HEK293 (cell line): ENCODE results near the gene POLE3.

ENCODE experiments used
- CTCF ChIA-PET: fragments of 350-600 bp; formaldehyde crosslinking; extraction: SDS; loops from one replicate; lab custom pipeline; 2021; ENCODE audit warnings: antibody characterized with exemption; lab: Yijun Ruan, JAX
- POLR2A ChIA-PET: fragments of 300-600 bp; formaldehyde crosslinking; extraction: SDS; loops from one replicate; lab custom pipeline; 2020; ENCODE audit warnings: antibody characterized with exemption, inconsistent platforms; lab: Yijun Ruan, JAX
- H3K27ac ChIP-seq: fragments of 200-500 bp; sonication (Bioruptor generic); 2 replicates; pipeline ENCODE4 v1.5.1; 2014; ENCODE audit warnings: low read depth, low read length, control low read depth, inconsistent platforms; ENCODE audit errors: extremely low read depth
- H3K36me3 ChIP-seq, 2 experiments: fragments of 200-500 bp in 1 of 2; sonication (Bioruptor generic) in 1 of 2; 1 replicate in 1 of 2; 2 replicates in 1 of 2; pipeline ENCODE4 v1.5.1; 2014 to 2017; ENCODE audit warnings: inconsistent platforms in 2 of 2, low read length in 2 of 2; ENCODE audit not compliant: control insufficient read depth in 2 of 2, insufficient read depth in 1 of 2
- H3K4me1 ChIP-seq: fragments of 200-500 bp; sonication (Bioruptor generic); 2 replicates; pipeline ENCODE4 v1.5.1; 2014; ENCODE audit warnings: mild to moderate bottlenecking, low read length, inconsistent platforms; ENCODE audit not compliant: control insufficient read depth, insufficient read depth
- H3K4me3 ChIP-seq: 2 replicates; pipeline ENCODE4 v1.5.1; 2011; ENCODE audit warnings: low read depth, mild to moderate bottlenecking, control low read depth, low read length, moderate library complexity
- H3K9me3 ChIP-seq: fragments of 200-500 bp; sonication (Bioruptor generic); 2 replicates; pipeline ENCODE4 v1.5.1; 2014; ENCODE audit warnings: low read depth, low read length, inconsistent platforms; ENCODE audit not compliant: control insufficient read depth, insufficient read depth
- HOXC10 ChIP-seq: sonication (generic); formaldehyde crosslinking; IDR thresholded peaks from 2 replicates; pipeline ENCODE4 v1.8.1; 2023; ENCODE audit warnings: mild to moderate bottlenecking, missing genetic modification reagents
- PRDM2 ChIP-seq: fragments of 450-650 bp; formaldehyde crosslinking; IDR thresholded peaks from 2 replicates; pipeline ENCODE4 v1.5.1; 2016; ENCODE audit warnings: missing biosample characterization, missing genetic modification characterization, borderline replicate concordance
- SCRT1 ChIP-seq: fragments of 450-650 bp; formaldehyde crosslinking; IDR thresholded peaks from 2 replicates; pipeline ENCODE4 v1.5.1; 2016; ENCODE audit warnings: missing biosample characterization, missing genetic modification characterization, borderline replicate concordance
- ZBTB21 ChIP-seq: fragments of 450-650 bp; formaldehyde crosslinking; IDR thresholded peaks from 2 replicates; pipeline ENCODE4 v1.5.1; 2017; ENCODE audit warnings: missing biosample characterization, missing genetic modification characterization
- ZNF16 ChIP-seq: fragments of 450-650 bp; formaldehyde crosslinking; IDR thresholded peaks from 2 replicates; pipeline ENCODE4 v1.5.1; 2016; ENCODE audit warnings: low read depth, missing biosample characterization, missing genetic modification characterization
- ZNF19 ChIP-seq: fragments of 450-650 bp; formaldehyde crosslinking; IDR thresholded peaks from 2 replicates; pipeline ENCODE4; 2016; ENCODE audit warnings: missing biosample characterization, missing genetic modification characterization, low read depth
- ZNF423 ChIP-seq: fragments of 450-650 bp; formaldehyde crosslinking; IDR thresholded peaks from 2 replicates; pipeline ENCODE4 v1.5.1; 2016; ENCODE audit warnings: missing biosample characterization, missing genetic modification characterization
- ZNF549 ChIP-seq: fragments of 450-650 bp; IDR thresholded peaks from 2 replicates; pipeline ENCODE4 v1.5.1; 2018; ENCODE audit warnings: missing biosample characterization, missing genetic modification characterization, mild to moderate bottlenecking, inconsistent platforms, moderate library complexity
- ZNF555 ChIP-seq: fragments of 450-650 bp; formaldehyde crosslinking; conservative IDR thresholded peaks from 2 replicates; pipeline ENCODE4 v1.5.1; 2017; ENCODE audit warnings: missing biosample characterization, mild to moderate bottlenecking, missing genetic modification characterization, inconsistent platforms
- ZNF571 ChIP-seq: fragments of 450-650 bp; formaldehyde crosslinking; IDR thresholded peaks from 2 replicates; pipeline ENCODE4 v1.5.0; 2017; ENCODE audit warnings: missing biosample characterization, missing genetic modification characterization
- ZNF677 ChIP-seq: fragments of 450-650 bp; IDR thresholded peaks from 2 replicates; pipeline ENCODE4 v1.5.0; 2018; ENCODE audit warnings: missing biosample characterization, mild to moderate bottlenecking, missing genetic modification characterization, moderate library complexity
- ZNF704 ChIP-seq: fragments of 450-650 bp; formaldehyde crosslinking; IDR thresholded peaks from 2 replicates; pipeline ENCODE4 v1.5.1; 2016; ENCODE audit warnings: missing biosample characterization, missing genetic modification characterization
- ZNF830 ChIP-seq: fragments of 450-650 bp; IDR thresholded peaks from 2 replicates; pipeline ENCODE4 v1.5.0; 2018; ENCODE audit warnings: missing biosample characterization, missing genetic modification characterization, low read depth, mild to moderate bottlenecking, moderate library complexity
- ZSCAN16 ChIP-seq: fragments of 450-650 bp; formaldehyde crosslinking; IDR thresholded peaks from 2 replicates; pipeline ENCODE4 v1.5.1; 2016; ENCODE audit warnings: missing biosample characterization, missing genetic modification characterization
- ZSCAN4 ChIP-seq: fragments of 450-650 bp; formaldehyde crosslinking; IDR thresholded peaks from 2 replicates; pipeline ENCODE4 v1.5.1; 2017; ENCODE audit warnings: missing biosample characterization, missing genetic modification characterization
- TF ChIP-seq, protein P1 (sequence below): fragments of 450-650 bp; formaldehyde crosslinking; IDR thresholded peaks from 2 replicates; pipeline ENCODE4 v1.5.1; 2016; ENCODE audit warnings: missing biosample characterization, missing genetic modification characterization
- TF ChIP-seq, protein P2 (sequence below): fragments of 450-650 bp; formaldehyde crosslinking; IDR thresholded peaks from 2 replicates; pipeline ENCODE4 v1.5.1; 2016; ENCODE audit warnings: missing biosample characterization, missing genetic modification characterization
- TF ChIP-seq, protein P3 (sequence below): fragments of 450-650 bp; formaldehyde crosslinking; IDR thresholded peaks from 2 replicates; pipeline ENCODE4; 2016; ENCODE audit warnings: missing biosample characterization, missing genetic modification characterization

POLE3 gene

GRCh38 chr9:113395000-113395861, 15.2 kb downstream of the POLE3 start:
- peaks cover 2% of the 10 kb centered on the region; the same call in 1 of the 2 replicates for H3K4me1 ChIP-seq
- POLR2A ChIA-PET = interaction anchor here (0.5 kb wide), 1 partner anchor 25 kb away, joined by 3 read pairs; no protein-coding TSS in a partner anchor
- TF ChIP-seq PRDM2 (tag by site-specific recombination) (no peak), HOXC10 (no peak), ZBTB21 (tag by site-specific recombination) (no peak)
- TF ChIP-seq, protein P1, sequence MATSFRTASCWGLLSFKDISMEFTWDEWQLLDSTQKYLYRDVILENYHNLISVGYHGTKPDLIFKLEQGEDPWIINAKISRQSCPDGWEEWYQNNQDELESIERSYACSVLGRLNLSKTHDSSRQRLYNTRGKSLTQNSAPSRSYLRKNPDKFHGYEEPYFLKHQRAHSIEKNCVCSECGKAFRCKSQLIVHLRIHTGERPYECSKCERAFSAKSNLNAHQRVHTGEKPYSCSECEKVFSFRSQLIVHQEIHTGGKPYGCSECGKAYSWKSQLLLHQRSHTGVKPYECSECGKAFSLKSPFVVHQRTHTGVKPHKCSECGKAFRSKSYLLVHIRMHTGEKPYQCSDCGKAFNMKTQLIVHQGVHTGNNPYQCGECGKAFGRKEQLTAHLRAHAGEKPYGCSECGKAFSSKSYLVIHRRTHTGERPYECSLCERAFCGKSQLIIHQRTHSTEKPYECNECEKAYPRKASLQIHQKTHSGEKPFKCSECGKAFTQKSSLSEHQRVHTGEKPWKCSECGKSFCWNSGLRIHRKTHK (tag by site-specific recombination) = no peak
- TF ChIP-seq, protein P2, sequence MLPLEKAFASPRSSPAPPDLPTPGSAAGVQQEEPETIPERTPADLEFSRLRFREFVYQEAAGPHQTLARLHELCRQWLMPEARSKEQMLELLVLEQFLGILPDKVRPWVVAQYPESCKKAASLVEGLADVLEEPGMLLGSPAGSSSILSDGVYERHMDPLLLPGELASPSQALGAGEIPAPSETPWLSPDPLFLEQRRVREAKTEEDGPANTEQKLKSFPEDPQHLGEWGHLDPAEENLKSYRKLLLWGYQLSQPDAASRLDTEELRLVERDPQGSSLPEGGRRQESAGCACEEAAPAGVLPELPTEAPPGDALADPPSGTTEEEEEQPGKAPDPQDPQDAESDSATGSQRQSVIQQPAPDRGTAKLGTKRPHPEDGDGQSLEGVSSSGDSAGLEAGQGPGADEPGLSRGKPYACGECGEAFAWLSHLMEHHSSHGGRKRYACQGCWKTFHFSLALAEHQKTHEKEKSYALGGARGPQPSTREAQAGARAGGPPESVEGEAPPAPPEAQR (tag by site-specific recombination) = no peak
- TF ChIP-seq, protein P3, sequence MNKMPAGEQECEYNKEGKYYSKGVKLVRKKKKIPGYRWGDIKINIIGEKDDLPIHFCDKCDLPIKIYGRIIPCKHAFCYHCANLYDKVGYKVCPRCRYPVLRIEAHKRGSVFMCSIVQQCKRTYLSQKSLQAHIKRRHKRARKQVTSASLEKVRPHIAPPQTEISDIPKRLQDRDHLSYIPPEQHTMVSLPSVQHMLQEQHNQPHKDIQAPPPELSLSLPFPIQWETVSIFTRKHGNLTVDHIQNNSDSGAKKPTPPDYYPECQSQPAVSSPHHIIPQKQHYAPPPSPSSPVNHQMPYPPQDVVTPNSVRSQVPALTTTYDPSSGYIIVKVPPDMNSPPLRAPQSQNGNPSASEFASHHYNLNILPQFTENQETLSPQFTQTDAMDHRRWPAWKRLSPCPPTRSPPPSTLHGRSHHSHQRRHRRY (tag by site-specific recombination) = no peak
- TF ChIP-seq, all 188 proteins: peak for 0
- CTCF ChIA-PET = interaction anchor here (0.6 kb wide), 1 partner anchor 11 kb away, joined by 3 read pairs; no protein-coding TSS in a partner anchor
- Histone ChIP-seq H3K27ac (no peak overlapping the region), H3K9me3 (no peaks in the 10 kb centered on the region), H3K4me3 (no peak overlapping the region), H3K36me3 (peaks cover 0 to 38% of the 10 kb centered on the region in 2 experiments; a peak in 1 of 3 replicates)

- CTCF ChIA-PET = interaction anchor here (2.2 kb wide), 1 partner anchor 8 kb away, joined by 10 read pairs; the partner anchor contains the start of gene ALAD
- H3K4me1 ChIP-seq = no peaks in the 10 kb centered on the region
- H3K36me3 ChIP-seq = peaks cover 0 to 57% of the 10 kb centered on the region in 2 experiments; a peak in 1 of 3 replicates
- no peak overlapping the region for H3K4me3 ChIP-seq
- H3K9me3 ChIP-seq = no peaks in the 10 kb centered on the region
- POLR2A ChIA-PET = interaction anchor here (0.6 to 1.5 kb wide), 2 partner anchors 17 to 1185 kb away, joined by 3 to 4 read pairs; partner anchors contain the start of gene HDHD3
- no peak overlapping the region for H3K27ac ChIP-seq
- TF ChIP-seq ZNF571 (tag by site-specific recombination) = no peak
- no peak for TF ChIP-seq ZNF704 (tag by site-specific recombination)
- no peak for TF ChIP-seq ZNF16 (tag by site-specific recombination)
- TF ChIP-seq ZNF423 = no peak
- TF ChIP-seq ZNF555 (tag by site-specific recombination) = no peak
- TF ChIP-seq ZNF19 = no peak
- no peak for TF ChIP-seq SCRT1
- no peak for TF ChIP-seq ZSCAN16
- no peak for TF ChIP-seq ZSCAN4 (tag by site-specific recombination)
- no peak for TF ChIP-seq ZNF830
- no peak for TF ChIP-seq ZNF549
- TF ChIP-seq ZNF677 (tag by site-specific recombination) = no peak
These were observed 17.2 kb downstream of the POLE3 start for GRCh38 chr9:113393281-113393680.
